HUES6 (cell line): Measurements from ENCODE around the gene FOXN3.

ENCODE experiments used
- H3K27ac ChIP-seq: 2 replicates; pipeline ENCODE4 v1.7.0; 2013; ENCODE audit warnings: low read depth, mild to moderate bottlenecking, low read length, inconsistent platforms
- H3K27me3 ChIP-seq: 2 replicates; pipeline ENCODE4 v1.6.1; 2013; ENCODE audit warnings: low read length; ENCODE audit not compliant: control insufficient read depth, insufficient read depth
- H3K36me3 ChIP-seq: 2 replicates; pipeline ENCODE4 v1.6.1; 2013; ENCODE audit warnings: low read length; ENCODE audit not compliant: control insufficient read depth, insufficient read depth
- H3K4me1 ChIP-seq: 2 replicates; pipeline ENCODE4 v1.6.1; 2013; ENCODE audit warnings: low read length; ENCODE audit not compliant: control insufficient read depth, insufficient read depth
- H3K4me3 ChIP-seq: 2 replicates; pipeline ENCODE4 v1.5.1; 2013; ENCODE audit warnings: low read depth, low read length
- H3K9ac ChIP-seq: one replicate; pipeline ENCODE4 v1.6.1; 2013; ENCODE audit warnings: mild to moderate bottlenecking, low read length
- H3K9me3 ChIP-seq: 2 replicates; pipeline ENCODE4 v1.6.1; 2013; ENCODE audit warnings: low read depth, low read length; ENCODE audit not compliant: control insufficient read depth, insufficient read depth

FOXN3 gene

DNA sequence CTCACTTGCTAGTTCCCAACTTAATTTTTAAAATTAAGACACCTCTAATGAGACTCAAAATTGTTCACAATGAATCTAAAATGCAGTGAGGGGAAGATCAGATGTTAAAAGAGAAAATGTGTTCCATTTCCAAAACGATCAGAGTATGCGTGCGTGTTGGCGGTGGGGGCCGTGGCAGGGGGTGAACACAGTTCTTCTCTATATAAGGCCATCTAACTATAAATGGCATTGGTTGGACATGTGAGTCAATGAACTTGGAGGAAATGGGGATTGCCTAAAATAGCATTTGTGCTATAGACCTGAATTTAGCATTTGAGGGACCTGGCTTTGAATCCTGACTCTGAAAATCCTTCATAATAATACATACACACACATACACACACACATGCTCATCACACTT, 149.4 kb downstream of the FOXN3 start:
- H3K27me3 ChIP-seq, result no peaks in the 10 kb centered on the region
- H3K9ac ChIP-seq, result no peak overlapping the region
- no peak overlapping the region for H3K4me3 ChIP-seq
- no peaks in the 10 kb centered on the region for H3K9me3 ChIP-seq
- peaks cover 47% of the 10 kb centered on the region for H3K4me1 ChIP-seq
- peaks cover 18% of the 10 kb centered on the region for H3K36me3 ChIP-seq
- H3K27ac ChIP-seq, result no peak overlapping the region

DNA sequence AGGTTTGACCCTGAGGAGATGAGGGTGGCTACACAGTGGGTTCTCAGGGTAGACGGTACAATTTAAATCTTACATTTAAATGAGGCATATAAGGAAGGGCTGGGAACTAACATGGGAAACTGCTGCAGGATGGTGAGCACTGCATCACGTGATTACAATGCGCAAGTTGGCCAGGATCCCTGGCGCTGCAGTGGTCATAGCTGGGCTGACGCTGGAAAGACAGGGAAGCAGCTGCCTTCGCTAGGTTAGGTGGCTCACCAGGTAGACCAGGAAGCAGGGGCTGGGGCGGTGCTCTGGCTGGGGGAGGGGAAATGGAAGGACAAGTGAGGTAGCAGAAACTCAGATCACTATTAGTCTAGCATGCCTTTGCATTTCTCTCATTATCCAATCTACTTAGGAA, 149.9 kb downstream of the FOXN3 start:
- Histone ChIP-seq H3K4me3 (no peak overlapping the region), H3K27ac (no peak overlapping the region), H3K9ac (no peak overlapping the region), H3K27me3 (no peaks in the 10 kb centered on the region), H3K9me3 (no peaks in the 10 kb centered on the region), H3K4me1 (peaks cover 47% of the 10 kb centered on the region), H3K36me3 (peaks cover 18% of the 10 kb centered on the region)

DNA sequence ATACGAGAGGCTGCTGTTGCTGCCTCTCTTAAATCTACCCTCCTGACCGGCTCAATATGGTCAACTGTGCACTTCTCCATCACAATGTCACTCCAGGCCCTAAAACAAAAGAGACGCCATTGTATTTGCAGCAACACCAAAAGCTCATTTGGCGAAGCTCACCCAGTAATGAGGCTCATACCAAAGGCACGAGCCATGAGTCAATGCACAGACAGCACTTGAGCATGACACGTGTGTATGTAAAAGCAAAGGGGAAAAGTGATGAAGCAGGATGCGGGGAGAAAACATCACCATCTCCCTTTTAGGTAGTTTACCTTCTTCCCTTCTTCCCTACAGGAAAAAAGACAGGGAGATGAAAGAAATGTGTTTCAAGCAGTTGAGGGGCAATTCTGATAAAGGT, 150.3 kb downstream of the FOXN3 start:
- Histone ChIP-seq H3K9ac (no peak overlapping the region), H3K4me1 (peaks cover 47% of the 10 kb centered on the region), H3K27me3 (no peaks in the 10 kb centered on the region), H3K27ac (no peak overlapping the region), H3K36me3 (peaks cover 18% of the 10 kb centered on the region), H3K9me3 (no peaks in the 10 kb centered on the region), H3K4me3 (no peak overlapping the region)

DNA sequence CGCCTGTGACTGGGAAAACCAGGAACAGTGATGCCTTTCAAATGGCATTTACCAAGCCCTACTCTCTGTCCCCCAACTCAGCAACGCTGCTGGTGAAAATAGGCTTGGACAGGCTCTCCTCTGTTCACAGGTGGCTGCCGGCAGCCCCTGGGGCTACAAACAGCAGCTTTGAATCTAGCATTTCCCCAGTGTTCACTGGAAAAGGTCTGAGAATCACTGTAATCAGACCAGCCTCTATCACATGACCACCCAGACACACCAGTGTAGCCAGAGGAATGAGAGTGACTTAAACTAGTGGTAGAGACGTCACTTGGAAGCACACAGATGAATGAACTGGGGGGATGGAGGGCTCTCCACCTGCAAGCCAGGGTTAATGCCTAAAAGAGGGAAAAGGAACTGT, 151.8 kb downstream of the FOXN3 start:
- Histone ChIP-seq H3K27ac (no peak overlapping the region), H3K9me3 (no peaks in the 10 kb centered on the region), H3K4me3 (no peak overlapping the region), H3K4me1 (peaks cover 42% of the 10 kb centered on the region), H3K27me3 (no peaks in the 10 kb centered on the region), H3K9ac (no peak overlapping the region), H3K36me3 (peaks cover 18% of the 10 kb centered on the region)

DNA sequence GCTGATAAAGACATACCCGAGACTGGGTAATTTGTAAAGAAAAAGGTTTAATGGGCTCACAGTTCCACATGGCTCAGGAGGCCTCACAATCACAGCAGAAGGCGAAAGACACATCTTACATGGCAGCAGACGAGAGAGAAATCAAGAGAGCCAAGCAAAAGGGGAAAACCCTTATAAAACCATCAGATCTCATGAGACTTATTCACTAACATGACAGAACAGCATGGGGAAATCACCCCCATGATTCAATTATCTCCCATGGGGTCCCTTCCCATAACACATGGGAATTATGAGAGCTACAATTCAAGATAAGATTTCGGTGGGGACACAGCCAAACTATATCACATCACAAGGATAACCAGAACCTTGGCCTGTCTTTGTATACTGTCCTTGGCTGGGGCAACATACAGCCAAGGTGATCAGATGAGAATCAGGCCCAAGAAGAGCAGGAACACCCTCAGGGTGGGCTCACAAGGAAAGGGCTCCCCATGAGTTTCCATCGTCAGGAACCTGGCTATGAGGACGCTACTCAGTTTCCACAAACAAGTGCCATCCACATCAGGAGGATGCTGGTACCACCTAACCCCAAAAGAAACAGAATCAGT, 152.7 kb downstream of the FOXN3 start:
- H3K27me3 ChIP-seq, result no peaks in the 10 kb centered on the region
- no peak overlapping the region for H3K9ac ChIP-seq
- H3K9me3 ChIP-seq, result no peaks in the 10 kb centered on the region
- H3K4me3 ChIP-seq, result no peak overlapping the region
- peaks cover 35% of the 10 kb centered on the region for H3K4me1 ChIP-seq
- peaks cover 18% of the 10 kb centered on the region for H3K36me3 ChIP-seq
- no peak overlapping the region for H3K27ac ChIP-seq

DNA sequence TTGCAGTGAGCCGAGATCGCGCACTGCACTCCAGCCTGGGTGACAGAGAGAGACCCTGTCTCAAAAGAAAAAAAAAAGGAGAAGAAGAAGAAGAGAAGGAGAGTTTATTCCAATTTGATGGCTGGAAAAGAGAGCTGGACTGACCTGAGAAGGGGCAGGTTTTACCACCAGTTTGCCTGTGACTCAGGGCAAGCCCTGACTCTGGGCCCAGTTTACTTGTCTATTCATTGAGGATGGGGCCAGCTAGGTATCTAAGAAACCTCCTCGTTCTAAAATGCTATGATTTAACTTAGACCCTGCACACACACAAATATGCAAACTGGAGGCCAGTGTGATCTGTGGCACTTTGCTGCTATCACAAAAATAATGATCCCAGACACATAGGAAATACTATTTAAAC, 155.0 kb downstream of the FOXN3 start:
- Histone ChIP-seq H3K27ac (no peak overlapping the region), H3K4me3 (no peak overlapping the region), H3K9ac (no peak overlapping the region), H3K36me3 (peaks cover 25% of the 10 kb centered on the region), H3K27me3 (no peaks in the 10 kb centered on the region), H3K4me1 (peaks cover 13% of the 10 kb centered on the region), H3K9me3 (no peaks in the 10 kb centered on the region)

DNA sequence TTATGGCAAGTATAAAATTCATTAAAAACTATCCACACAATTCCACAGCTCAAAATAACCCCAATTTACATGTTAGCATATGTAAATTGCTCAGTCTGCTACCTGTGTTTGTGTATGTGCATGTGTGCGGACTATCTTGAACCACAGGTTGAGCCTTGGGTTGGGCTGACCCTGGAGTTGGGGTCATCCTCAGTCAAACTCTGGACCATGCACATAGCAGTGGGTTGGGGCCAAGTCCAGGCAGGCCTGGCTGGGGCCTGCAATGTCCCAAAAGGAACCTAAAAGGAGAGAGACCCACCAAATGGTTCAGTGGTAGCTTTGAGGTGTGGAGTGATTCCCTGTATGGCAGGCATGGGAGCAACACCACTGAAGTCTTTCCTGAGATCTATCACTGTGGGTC, 156.1 kb downstream of the FOXN3 start:
- no peak overlapping the region for H3K27ac ChIP-seq
- peaks cover 7% of the 10 kb centered on the region; the same call in 1 of the 2 replicates for H3K4me1 ChIP-seq
- no peak overlapping the region for H3K9ac ChIP-seq
- H3K36me3 ChIP-seq, result peaks cover 15% of the 10 kb centered on the region
- no peak overlapping the region for H3K4me3 ChIP-seq
- no peaks in the 10 kb centered on the region for H3K27me3 ChIP-seq
- no peaks in the 10 kb centered on the region for H3K9me3 ChIP-seq

DNA sequence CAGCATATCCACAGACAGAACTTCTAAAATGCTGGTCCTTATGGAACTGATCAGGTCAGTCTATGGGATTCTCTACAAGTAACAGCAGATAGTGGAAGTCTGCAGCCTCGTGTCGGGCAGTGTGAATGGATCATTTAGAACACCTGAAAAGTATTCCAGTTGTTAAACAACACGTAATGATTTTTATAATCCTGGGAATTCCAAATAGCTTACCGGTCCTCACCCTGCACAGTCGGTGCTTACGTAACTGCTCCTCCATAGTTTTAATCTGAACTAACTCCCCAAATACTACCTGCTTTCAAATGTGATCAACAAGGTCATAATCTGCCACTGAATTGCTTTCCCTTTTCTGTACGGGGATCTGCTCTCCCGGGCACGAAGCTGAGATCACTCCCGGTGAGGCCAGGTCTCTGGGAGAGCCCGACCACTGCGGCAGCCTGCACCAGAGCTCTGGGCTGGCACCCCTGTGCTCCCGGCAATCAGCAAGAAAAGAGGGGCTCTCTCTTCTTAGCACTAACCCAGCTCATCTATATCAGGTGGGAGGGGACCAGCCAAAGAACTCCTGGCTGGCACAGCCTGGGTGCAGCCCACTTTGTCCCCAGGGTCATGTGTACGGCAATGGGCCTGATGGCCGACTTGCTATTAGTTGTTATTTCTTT, 157.0 kb downstream of the FOXN3 start:
- no peaks in the 10 kb centered on the region for H3K27me3 ChIP-seq
- no peak overlapping the region for H3K27ac ChIP-seq
- H3K36me3 ChIP-seq, result peaks cover 8% of the 10 kb centered on the region
- no peaks in the 10 kb centered on the region for H3K4me1 ChIP-seq
- H3K9me3 ChIP-seq, result no peaks in the 10 kb centered on the region
- H3K4me3 ChIP-seq, result no peak overlapping the region
- H3K9ac ChIP-seq, result no peak overlapping the region

DNA sequence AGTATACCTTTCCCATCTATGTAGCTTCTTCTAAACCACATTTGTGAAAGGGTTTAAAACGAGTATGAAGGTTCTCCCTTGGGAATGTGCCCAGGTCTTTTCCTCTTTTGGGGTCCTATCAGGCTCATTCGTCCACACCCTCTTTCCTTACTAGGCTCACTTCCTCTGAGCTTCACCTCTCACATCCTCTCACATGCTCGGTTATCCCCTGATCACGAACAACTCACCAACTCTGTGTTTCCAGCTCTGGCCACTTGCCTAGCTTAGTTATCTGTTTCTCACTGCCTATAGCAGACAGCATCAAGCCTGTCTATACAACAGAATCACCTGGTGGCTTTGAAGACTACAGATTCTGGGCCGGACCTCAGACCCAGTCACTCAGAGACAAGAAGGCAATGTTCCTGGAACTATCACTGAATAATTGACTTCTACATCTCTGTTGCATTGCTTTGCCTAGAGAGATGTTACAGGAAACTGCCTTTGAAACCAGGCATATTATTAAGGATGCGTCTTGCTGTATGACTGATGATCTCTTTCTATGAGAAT, 158.2 kb downstream of the FOXN3 start:
- no peak overlapping the region for H3K4me3 ChIP-seq
- peaks cover 8% of the 10 kb centered on the region for H3K36me3 ChIP-seq
- H3K9me3 ChIP-seq, result no peaks in the 10 kb centered on the region
- H3K4me1 ChIP-seq, result peaks cover 8% of the 10 kb centered on the region; the same call in 1 of the 2 replicates
- H3K27ac ChIP-seq, result no peak overlapping the region
- no peak overlapping the region for H3K9ac ChIP-seq
- no peaks in the 10 kb centered on the region for H3K27me3 ChIP-seq

DNA sequence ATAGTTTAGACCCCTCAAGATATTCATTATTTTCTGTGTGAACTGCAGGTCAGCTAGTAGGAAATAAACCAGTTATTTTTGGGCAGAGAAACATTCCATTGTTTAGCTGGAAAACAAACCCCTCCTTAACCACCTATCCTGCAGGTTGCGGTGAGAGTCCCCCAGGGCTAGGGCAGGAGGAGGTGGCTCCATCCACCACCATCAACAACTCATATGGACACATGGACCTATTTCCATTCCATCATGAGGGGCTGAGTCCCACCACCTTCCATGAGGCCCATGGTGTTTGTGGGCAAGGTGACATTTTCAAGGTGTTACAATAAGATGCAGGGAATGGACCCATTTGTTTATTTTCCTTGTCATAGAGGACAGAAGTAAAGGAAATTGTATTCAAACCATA, 160.1 kb downstream of the FOXN3 start:
- no peak overlapping the region for H3K9ac ChIP-seq
- no peak overlapping the region for H3K27ac ChIP-seq

DNA sequence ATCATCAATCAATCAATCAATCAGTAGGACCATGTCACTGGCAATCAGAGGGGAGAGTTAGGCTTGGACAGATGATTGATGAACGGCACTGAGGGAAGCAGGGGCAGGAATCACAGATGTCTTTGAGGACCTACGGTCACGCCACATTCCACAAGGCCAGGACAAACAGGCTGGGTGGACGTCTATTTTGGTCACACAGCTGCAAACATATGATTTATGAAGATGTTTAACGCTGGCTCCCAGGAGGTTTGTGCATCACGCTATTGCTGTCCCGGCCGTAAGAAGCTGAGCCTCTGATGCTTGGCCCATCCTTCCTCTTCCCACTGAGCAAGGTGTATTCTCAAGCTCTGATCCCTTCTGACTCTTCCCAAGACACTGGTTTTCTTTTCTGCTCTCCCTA, 160.8 kb downstream of the FOXN3 start:
- H3K9ac ChIP-seq, result no peak overlapping the region
- H3K9me3 ChIP-seq, result no peaks in the 10 kb centered on the region
- H3K4me3 ChIP-seq, result no peak overlapping the region
- no peaks in the 10 kb centered on the region for H3K27me3 ChIP-seq
- H3K4me1 ChIP-seq, result peaks cover 15% of the 10 kb centered on the region; the same call in 1 of the 2 replicates
- H3K27ac ChIP-seq, result no peak overlapping the region
- peaks cover 8% of the 10 kb centered on the region for H3K36me3 ChIP-seq

More for the DNA sequence above, 160.1 kb downstream of the FOXN3 start:
- Histone ChIP-seq H3K36me3 (peaks cover 8% of the 10 kb centered on the region), H3K4me1 (peaks cover 15% of the 10 kb centered on the region; the same call in 1 of the 2 replicates), H3K9me3 (no peaks in the 10 kb centered on the region), H3K4me3 (no peak overlapping the region), H3K27me3 (no peaks in the 10 kb centered on the region)
